ENCODE measurements around the gene KCNK1. TPM values are rescaled to one million over a fixed set of nuclear protein-coding genes. Genes with fewer than 3 reads are reported as not detected.

KCNK1 gene
- total and polyA plus RNA-seq, 2 of the 4 experiments (the other 2 are of a cell fraction), result 0.90 to 1.6 TPM

DNA sequence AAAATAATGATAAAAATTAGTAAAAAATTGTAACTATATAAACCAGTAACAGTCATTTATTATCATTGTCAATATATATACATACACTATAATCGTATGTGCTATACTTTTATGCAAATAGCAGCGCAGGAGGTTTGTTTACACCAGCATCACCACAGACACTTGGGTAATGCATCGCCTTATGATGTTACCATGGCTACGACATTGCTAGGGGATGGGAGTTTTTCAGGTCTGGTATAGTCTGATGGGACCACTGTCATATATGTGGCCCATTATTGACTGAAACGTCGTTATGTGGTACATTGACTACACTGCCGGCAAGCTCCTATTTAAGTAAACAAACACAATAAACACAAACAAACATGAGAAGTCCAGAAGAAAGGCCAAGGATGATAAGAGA, 45.6 kb downstream of the KCNK1 start:
- Histone ChIP-seq H2AK5ac (ENCODE audit: low read depth, low read length) (no peak overlapping the region), H3K9me3 (ENCODE audit: control insufficient read depth, insufficient read depth, low read length) (peaks cover 6% of the 10 kb centered on the region), H3K9me1 (ENCODE audit: insufficient read depth, low read length) (no peaks in the 10 kb centered on the region), H3K56ac (ENCODE audit: extremely low read depth, insufficient read depth, low read length) (no peak overlapping the region), H2BK20ac (ENCODE audit: low read depth, low read length) (no peak overlapping the region), H3K4ac (ENCODE audit: low read depth, low read length) (no peak overlapping the region), H4K8ac (ENCODE audit: low read depth in 2 of 2, low read length in 2 of 2) (no peak overlapping the region), H2BK120ac (ENCODE audit: low read depth, low read length) (no peak overlapping the region), H4K91ac (ENCODE audit: insufficient read depth, low read depth, low read length) (no peak overlapping the region), H3K27ac (ENCODE audit: insufficient read depth, low read length) (no peak overlapping the region), H3K4me1 (ENCODE audit: control insufficient read depth, insufficient read depth, low read length) (no peaks in the 10 kb centered on the region), H3K36me3 (ENCODE audit: control insufficient read depth, insufficient read depth, low read length) (no peaks in the 10 kb centered on the region), H3K18ac (ENCODE audit: low read depth, low read length) (no peak overlapping the region), H3K79me1 (ENCODE audit: low read depth in 1 of 2, low read length in 2 of 2) (no peaks in the 10 kb centered on the region), H3K9ac (ENCODE audit: low read depth, low read length) (no peak overlapping the region), H4K20me1 (ENCODE audit: insufficient read depth, low read length) (no peaks in the 10 kb centered on the region), H2BK5ac (ENCODE audit: low read depth, low read length, poor library complexity, severe bottlenecking) (no peak overlapping the region), H4K5ac (ENCODE audit: low read depth, low read length) (no peak overlapping the region), H2AFZ (replicated peaks; ENCODE audit: low read length, poor library complexity) (no peak overlapping the region), H3K27me3 (ENCODE audit: control insufficient read depth, insufficient read depth, low read length) (no peaks in the 10 kb centered on the region), H2AK9ac (replicated peaks; ENCODE audit: low read depth, low read length, poor library complexity) (no peak overlapping the region), H3K4me2 (ENCODE audit: low read depth, low read length) (no peak overlapping the region), H3K14ac (replicated peaks; ENCODE audit: low read depth, low read length) (no peak overlapping the region), H3K4me3 (ENCODE audit: insufficient read depth, low read depth, low read length) (no peak overlapping the region), H2BK15ac (ENCODE audit: low read depth, low read length) (no peak overlapping the region), H3K23ac (ENCODE audit: low read depth, low read length) (no peak overlapping the region)
- no peak for DNase-seq
- WGBS, 2 experiments (ENCODE audit: extremely low coverage in 2 of 2, insufficient read length in 1 of 2), result no CpG with 5 or more reads among the region's 7 CpGs
- intact Hi-C loops (cut with micrococcal nuclease) (no loop called here), in situ Hi-C loops (cut with MboI; ENCODE audit: low sequenced_read_pairs) (no loop called here), dilution Hi-C loops (cut with HindIII; ENCODE audit: low sequenced_read_pairs, unreplicated experiment) (no loop called here)
- no peak for TF ChIP-seq FOS (IDR thresholded peaks at IDR 0.05; ENCODE audit: low read depth, low read length)
- no peak for TF ChIP-seq MAFK (IDR thresholded peaks at IDR 0.05; ENCODE audit: low read depth, low read length)
- no peak for TF ChIP-seq CTCF (conservative IDR thresholded peaks at IDR 0.05; ENCODE audit: low read depth, low read length)
- no peak for TF ChIP-seq SMC3 (IDR thresholded peaks at IDR 0.05; ENCODE audit: low read depth, low read length)
- no peak for TF ChIP-seq BHLHE40 (IDR thresholded peaks at IDR 0.05; ENCODE audit: low read depth, low read length)
- no peak for TF ChIP-seq RCOR1 (IDR thresholded peaks at IDR 0.05; ENCODE audit: insufficient replicate concordance, low read length)
- TF ChIP-seq CEBPB (IDR thresholded peaks at IDR 0.05; ENCODE audit: low read depth, low read length), result no peak
- TF ChIP-seq RFX5 (IDR thresholded peaks at IDR 0.05; ENCODE audit: low read depth, low read length), result no peak
- TF ChIP-seq, protein P1, sequence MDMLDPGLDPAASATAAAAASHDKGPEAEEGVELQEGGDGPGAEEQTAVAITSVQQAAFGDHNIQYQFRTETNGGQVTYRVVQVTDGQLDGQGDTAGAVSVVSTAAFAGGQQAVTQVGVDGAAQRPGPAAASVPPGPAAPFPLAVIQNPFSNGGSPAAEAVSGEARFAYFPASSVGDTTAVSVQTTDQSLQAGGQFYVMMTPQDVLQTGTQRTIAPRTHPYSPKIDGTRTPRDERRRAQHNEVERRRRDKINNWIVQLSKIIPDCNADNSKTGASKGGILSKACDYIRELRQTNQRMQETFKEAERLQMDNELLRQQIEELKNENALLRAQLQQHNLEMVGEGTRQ (IDR thresholded peaks at IDR 0.05; ENCODE audit: low read depth, low read length), result no peak
- TF ChIP-seq, protein P2, sequence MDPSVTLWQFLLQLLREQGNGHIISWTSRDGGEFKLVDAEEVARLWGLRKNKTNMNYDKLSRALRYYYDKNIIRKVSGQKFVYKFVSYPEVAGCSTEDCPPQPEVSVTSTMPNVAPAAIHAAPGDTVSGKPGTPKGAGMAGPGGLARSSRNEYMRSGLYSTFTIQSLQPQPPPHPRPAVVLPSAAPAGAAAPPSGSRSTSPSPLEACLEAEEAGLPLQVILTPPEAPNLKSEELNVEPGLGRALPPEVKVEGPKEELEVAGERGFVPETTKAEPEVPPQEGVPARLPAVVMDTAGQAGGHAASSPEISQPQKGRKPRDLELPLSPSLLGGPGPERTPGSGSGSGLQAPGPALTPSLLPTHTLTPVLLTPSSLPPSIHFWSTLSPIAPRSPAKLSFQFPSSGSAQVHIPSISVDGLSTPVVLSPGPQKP (IDR thresholded peaks at IDR 0.05; ENCODE audit: borderline replicate concordance, low read depth, low read length), result no peak
- no peak for TF ChIP-seq NFE2L2 (IDR thresholded peaks at IDR 0.05; ENCODE audit: low read depth, low read length)
- TF ChIP-seq MAZ (IDR thresholded peaks at IDR 0.05; ENCODE audit: borderline replicate concordance, low read depth, low read length), result no peak
- no peak for TF ChIP-seq POLR2A (IDR thresholded peaks at IDR 0.05; ENCODE audit: low read depth, low read length)
- TF ChIP-seq MXI1 (IDR thresholded peaks at IDR 0.05; ENCODE audit: borderline replicate concordance, low read depth, low read length), result no peak
- TF ChIP-seq RAD21 (IDR thresholded peaks at IDR 0.05; ENCODE audit: low read length), result no peak
- no peak for TF ChIP-seq CHD1 (IDR thresholded peaks at IDR 0.05; ENCODE audit: low read depth, low read length)
- ChIA-PET POLR2A (ENCODE audit: unreplicated experiment) (no interaction called here), CTCF (interaction anchor here (0.7 kb wide), 1 partner anchor 51 kb away, joined by 3 read pairs; no protein-coding TSS in a partner anchor)
- ATAC-seq (ENCODE audit: low read depth), result no peak
- BruUV-seq (replicated peaks), result no TSS peak

Measured in IMR-90 (cell line).